Prostate gland (tissue), 2 donors: ENCODE data around the gene HIVEP2. TPM values are rescaled to one million over a fixed set of nuclear protein-coding genes. Genes with fewer than 3 reads are reported as not detected.

Source experiments
- total RNA-seq, 2 donors: library from RNA; depleted of rRNA; stranded (reverse); fragments of >200 nt; gene quantifications; one replicate each; pipeline ENCODE4 v1.1.0, GENCODE V29; 2016

HIVEP2 gene
- total RNA-seq, 2 donors from 2014 or later: 15.8 to 19.3 TPM

Other genes starting within 250 kb of the HIVEP2 start
- gene AIG1, start 115.7 kb upstream of the HIVEP2 start, total RNA-seq: 10 to 100 TPM; 41.3 to 67.0 TPM